Tibial nerve (tissue), 4 donors: Measurements from ENCODE around the gene MCRS1. TPM values are rescaled to one million over a fixed set of nuclear protein-coding genes. Genes with fewer than 3 reads are reported as not detected.
A peak's percentile ranks its signal among the peaks of the same experiment; 100 is the strongest.

Experiments
- DNase-seq, 2 donors: peaks; one replicate each; pipeline ENCODE4 v3.0.0-alpha.2; 2019; ENCODE audit warnings: low spot score in 2 of 2
- H3K27ac ChIP-seq, 4 donors: fragments of 200-600 bp; sonication (generic) in 3 of 4; one replicate each; pipeline ENCODE4 v1.5.1; 2017 to 2019; ENCODE audit warnings: mild to moderate bottlenecking in 1 of 4
- H3K27me3 ChIP-seq, 2 donors: fragments of 200-600 bp; sonication (generic) in 1 of 2; one replicate each; pipeline versions ENCODE4 v1.5.1 to v1.6.0; 2017 to 2019
- H3K36me3 ChIP-seq, 3 donors: fragments of 200-600 bp; sonication (generic); one replicate each; pipeline ENCODE4 v1.5.1; 2018 to 2019
- H3K4me1 ChIP-seq, 4 donors: fragments of 200-600 bp; sonication (generic) in 3 of 4; one replicate each; pipeline ENCODE4 v1.5.1; 2017 to 2019
- H3K4me3 ChIP-seq, 4 donors: fragments of 200-600 bp; sonication (generic) in 3 of 4; one replicate each; pipeline ENCODE4 v1.5.1; 2017 to 2019; ENCODE audit warnings: mild to moderate bottlenecking in 1 of 4, moderate library complexity in 1 of 4
- H3K9me3 ChIP-seq, 4 donors: fragments of 200-600 bp; sonication (generic) in 3 of 4; one replicate each; pipeline ENCODE4 v1.5.1; 2017 to 2019
- EP300 ChIP-seq, 2 donors: sonication (generic); formaldehyde crosslinking; IDR thresholded peaks; one replicate each; pipeline ENCODE4 v1.6.1; 2017; ENCODE audit warnings: antibody characterized with exemption in 2 of 2, mild to moderate bottlenecking in 1 of 2
- POLR2A ChIP-seq, 2 donors: fragments of 450-650 bp; IDR thresholded peaks; one replicate each; pipeline ENCODE4 v1.6.1; 2017; ENCODE audit warnings: antibody characterized with exemption in 2 of 2, mild to moderate bottlenecking in 2 of 2, moderate library complexity in 2 of 2
- WGBS, 2 donors: methylation state at CpG; one replicate each; pipeline ENCODE4 v1.1.5; 2018; 5-methylcytosine and 5-hydroxymethylcytosine counted together
- total RNA-seq, 4 donors: library from RNA; depleted of rRNA; stranded (reverse); fragments of >200 nt; gene quantifications; one replicate each; pipeline ENCODE4 v1.1.0, GENCODE V29; 2016
- TF ChIP-seq, protein P1 (sequence below), 5 experiments: fragments of 200-600 bp in 3 of 5; fragments of 450-650 bp in 2 of 5; sonication (generic) in 3 of 5; IDR thresholded peaks; one replicate each; pipeline ENCODE4 v1.5.1; 2016 to 2019; ENCODE audit warnings: antibody characterized with exemption in 5 of 5, mild to moderate bottlenecking in 3 of 5, moderate library complexity in 2 of 5

MCRS1 gene
- total RNA-seq, 4 donors from 2014 or later = 42.0 to 67.2 (median 64.5) TPM

DNA sequence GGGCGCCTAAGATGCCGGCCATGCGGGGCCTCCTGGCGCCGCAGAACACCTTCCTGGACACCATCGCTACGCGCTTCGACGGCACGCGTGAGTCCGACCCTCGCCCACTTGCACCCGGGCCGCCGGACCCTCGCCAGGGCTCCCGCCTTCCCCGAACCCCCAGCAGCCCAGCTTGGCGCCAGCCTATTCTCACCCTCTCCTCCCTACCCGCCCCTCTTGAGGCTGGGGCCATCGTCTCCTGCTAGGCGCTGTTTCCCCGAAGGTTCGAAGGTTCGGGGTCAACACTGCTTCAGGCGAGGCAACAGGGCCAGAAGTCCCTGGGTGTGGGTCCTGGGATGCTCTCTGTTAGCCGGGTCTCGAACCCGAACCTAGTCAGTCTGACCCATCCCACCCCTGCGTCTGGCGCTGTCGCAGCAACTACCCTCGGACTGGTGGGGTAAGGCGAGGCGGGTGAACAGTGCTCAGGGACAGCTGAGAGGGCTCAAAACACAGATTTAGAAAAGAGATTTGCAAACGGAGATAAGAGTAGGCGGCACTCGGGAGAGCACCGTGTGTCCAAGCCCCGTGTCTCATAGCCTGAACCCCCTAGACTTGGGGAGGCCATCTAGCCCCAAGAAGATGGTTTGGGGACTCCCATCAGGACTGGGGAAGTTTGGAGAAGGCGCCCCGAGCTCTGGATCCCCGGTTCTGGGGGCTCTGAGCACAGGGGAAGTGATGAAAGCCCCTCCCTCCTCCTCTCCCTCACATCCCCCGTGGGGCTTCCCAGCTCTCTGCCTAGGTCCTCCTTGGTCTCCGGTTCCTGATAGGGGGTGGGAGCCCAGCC is 28.3 kb downstream of the MCRS1 start:
- H3K4me1 ChIP-seq = peaks cover 0 to 30% (median 13%) of the 10 kb centered on the region in 4 donors
- no peak for DNase-seq
- H3K36me3 ChIP-seq = no peaks in the 10 kb centered on the region
- TF ChIP-seq, protein P1, sequence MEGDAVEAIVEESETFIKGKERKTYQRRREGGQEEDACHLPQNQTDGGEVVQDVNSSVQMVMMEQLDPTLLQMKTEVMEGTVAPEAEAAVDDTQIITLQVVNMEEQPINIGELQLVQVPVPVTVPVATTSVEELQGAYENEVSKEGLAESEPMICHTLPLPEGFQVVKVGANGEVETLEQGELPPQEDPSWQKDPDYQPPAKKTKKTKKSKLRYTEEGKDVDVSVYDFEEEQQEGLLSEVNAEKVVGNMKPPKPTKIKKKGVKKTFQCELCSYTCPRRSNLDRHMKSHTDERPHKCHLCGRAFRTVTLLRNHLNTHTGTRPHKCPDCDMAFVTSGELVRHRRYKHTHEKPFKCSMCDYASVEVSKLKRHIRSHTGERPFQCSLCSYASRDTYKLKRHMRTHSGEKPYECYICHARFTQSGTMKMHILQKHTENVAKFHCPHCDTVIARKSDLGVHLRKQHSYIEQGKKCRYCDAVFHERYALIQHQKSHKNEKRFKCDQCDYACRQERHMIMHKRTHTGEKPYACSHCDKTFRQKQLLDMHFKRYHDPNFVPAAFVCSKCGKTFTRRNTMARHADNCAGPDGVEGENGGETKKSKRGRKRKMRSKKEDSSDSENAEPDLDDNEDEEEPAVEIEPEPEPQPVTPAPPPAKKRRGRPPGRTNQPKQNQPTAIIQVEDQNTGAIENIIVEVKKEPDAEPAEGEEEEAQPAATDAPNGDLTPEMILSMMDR (IDR thresholded peaks at IDR 0.05) = no peak
- TF ChIP-seq POLR2A (IDR thresholded peaks at IDR 0.05) (no peak), EP300 (IDR thresholded peaks at IDR 0.05) (no peak)
- peak overlapping the region in 1 of 4 donors; percentile 56 for H3K4me3 ChIP-seq
- no peak overlapping the region for H3K27ac ChIP-seq
- H3K27me3 ChIP-seq = peaks cover 2 to 66% of the 10 kb centered on the region in 2 donors
- 16 to 17% methylated on average over 27 to 46 of the region's 47 CpGs for WGBS, 2 donors
- no peaks in the 10 kb centered on the region for H3K9me3 ChIP-seq

DNA sequence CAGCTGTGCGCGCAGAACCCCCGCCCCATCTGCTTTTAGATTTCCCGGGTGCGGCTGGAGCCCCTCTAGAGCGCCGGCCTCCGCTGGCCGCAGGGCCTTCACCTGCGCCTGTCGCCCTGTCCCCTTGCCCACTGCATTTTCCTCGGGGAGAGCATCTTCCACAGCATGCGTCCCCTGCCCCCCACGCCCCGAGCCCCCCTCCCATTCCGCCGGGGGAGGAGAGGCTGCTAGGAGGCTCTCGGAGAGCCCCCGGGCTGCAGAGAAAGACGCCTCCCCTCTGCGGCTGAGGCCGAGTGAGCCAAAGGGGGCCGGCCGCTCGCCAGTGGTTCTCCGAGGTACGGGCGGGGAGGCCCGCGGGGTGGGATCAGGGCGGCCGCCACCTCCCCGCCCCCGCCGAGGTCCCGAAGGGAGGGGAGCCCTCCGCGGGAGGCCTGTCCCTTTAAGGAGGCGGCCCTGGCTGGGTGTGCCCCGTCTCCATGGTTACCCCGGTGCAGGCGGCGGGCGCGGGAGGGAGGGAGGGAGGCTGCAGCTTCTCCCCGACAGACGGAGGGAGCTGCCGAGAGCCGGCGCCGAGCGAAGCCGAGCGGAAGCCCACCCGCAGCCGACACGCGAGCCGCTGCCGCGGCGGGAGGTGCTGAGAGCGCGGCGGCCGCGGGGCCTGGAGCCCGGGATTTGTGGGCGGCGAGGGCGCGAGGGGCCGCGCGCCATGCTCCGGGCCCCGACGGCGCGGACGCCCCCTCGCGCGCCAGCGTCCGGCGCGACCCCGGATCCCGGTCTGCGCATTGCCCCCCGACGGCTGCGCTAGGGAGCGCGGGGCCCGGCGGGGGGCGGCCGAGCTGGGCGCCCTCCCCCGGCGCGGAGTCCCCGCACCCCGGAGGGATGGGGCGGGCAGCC is 29.2 kb downstream of the MCRS1 start, which contains the start of gene KCNH3:
Gene KCNH3 (plus strand): TSS at position 521 of the 894 bp plus-strand sequence. CDS start 387 bp downstream, outside the sequence.
- WGBS, 2 donors = 1% methylated on average over 29 to 38 of the region's 107 CpGs
- Histone ChIP-seq H3K27me3 (peaks cover 2 to 57% of the 10 kb centered on the region in 2 donors), H3K4me1 (peaks cover 0 to 30% (median 13%) of the 10 kb centered on the region in 4 donors), H3K4me3 (peak within 1 kb of the TSS; percentile 21 to 56 (median 48)), H3K36me3 (no peaks in the 10 kb centered on the region), H3K9me3 (no peaks in the 10 kb centered on the region), H3K27ac (no peak within 1 kb of the TSS)
- TF ChIP-seq EP300 (IDR thresholded peaks at IDR 0.05) (no peak), POLR2A (IDR thresholded peaks at IDR 0.05) (no peak)
- TF ChIP-seq, protein P1 (IDR thresholded peaks at IDR 0.05) = no peak
- peak; percentile 48 to 60 for DNase-seq

DNA sequence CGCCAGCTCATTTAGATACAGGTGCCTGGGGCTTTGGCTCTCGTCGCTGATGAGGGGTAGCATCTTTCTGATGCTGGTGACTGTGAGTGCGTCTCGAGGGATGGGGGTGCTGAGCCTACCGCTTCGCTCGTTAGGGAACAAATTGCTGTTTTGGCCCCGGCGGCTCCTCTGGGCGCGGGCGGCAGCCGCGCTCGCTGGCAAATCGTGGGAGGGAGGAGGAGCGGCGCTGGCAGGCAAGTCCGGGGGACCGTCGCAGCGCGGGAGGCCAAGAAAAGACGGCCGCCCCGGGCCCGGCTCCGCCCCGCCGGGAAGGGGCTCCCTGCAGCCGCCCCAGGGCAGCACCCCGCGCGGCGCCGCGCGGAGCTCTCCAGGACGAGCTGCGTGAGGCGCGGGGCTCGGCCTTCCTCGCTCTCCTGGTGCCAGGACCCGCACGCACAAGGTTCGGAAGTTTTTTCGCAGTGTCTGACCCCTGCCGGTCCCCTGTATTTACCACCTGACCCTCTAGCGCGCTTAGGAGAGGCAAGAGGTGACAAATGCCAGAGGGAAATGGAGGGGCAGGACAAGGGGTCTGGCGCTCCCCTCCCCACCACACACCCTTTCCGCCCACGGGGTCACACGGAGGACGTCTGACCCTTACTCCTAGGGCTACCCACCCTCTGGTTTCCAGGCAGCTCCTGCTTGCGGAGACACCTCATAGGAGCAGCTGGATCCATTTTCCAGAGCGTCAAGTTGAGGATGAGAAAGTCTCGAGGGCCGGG is 30.0 kb downstream of the MCRS1 start:
- DNase-seq = no peak
- peaks cover 2 to 49% of the 10 kb centered on the region in 2 donors for H3K27me3 ChIP-seq

DNA sequence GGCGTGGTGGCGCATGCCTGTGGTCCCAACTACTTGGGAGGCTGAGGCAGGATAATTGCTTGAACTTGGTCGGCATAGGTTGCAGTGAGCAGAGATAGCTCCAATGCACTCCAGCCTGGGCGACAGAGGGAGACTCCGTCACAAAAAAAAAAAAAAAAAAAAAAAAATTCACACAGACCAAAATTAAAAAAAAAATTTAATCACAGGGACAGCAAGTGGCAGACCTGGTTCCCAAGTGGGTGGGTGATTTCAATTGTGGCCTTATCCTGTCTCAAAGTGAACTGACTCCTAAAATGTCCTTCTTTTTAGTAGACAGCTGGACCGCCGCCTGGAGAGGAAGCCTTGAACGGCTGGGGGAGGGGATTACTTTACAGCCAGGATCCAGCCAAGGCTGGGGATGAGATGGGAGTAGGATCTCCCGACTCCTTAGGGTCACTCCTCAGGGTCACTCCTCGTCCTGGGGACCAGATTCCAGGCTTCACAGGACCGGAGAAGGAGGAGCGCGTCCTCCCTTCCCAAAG is 30.7 kb downstream of the MCRS1 start:
- H3K4me1 ChIP-seq = peaks cover 0 to 30% (median 13%) of the 10 kb centered on the region in 4 donors
- no peak overlapping the region for H3K27ac ChIP-seq
- H3K27me3 ChIP-seq = peaks cover 2 to 45% of the 10 kb centered on the region in 2 donors
- peak overlapping the region in 2 of 4 donors; percentile 56 for H3K4me3 ChIP-seq
- DNase-seq = no peak
- TF ChIP-seq POLR2A (IDR thresholded peaks at IDR 0.05) = no peak
- TF ChIP-seq EP300 (IDR thresholded peaks at IDR 0.05) = no peak
- TF ChIP-seq, protein P1 (IDR thresholded peaks at IDR 0.05) = no peak
- H3K9me3 ChIP-seq = no peaks in the 10 kb centered on the region
- H3K36me3 ChIP-seq = no peaks in the 10 kb centered on the region
- WGBS, 2 donors = 24 to 30% methylated on average over 13 of the region's 13 CpGs

More for the DNA sequence above, 30.0 kb downstream of the MCRS1 start:
- H3K27ac ChIP-seq = no peak overlapping the region
- no peaks in the 10 kb centered on the region for H3K36me3 ChIP-seq
- H3K9me3 ChIP-seq = no peaks in the 10 kb centered on the region
- 0% methylated on average over 19 to 33 of the region's 61 CpGs for WGBS, 2 donors
- peak overlapping the region; percentile 21 to 56 (median 48) for H3K4me3 ChIP-seq
- TF ChIP-seq, protein P1 (IDR thresholded peaks at IDR 0.05) = no peak
- TF ChIP-seq EP300 (IDR thresholded peaks at IDR 0.05) = no peak
- TF ChIP-seq POLR2A (IDR thresholded peaks at IDR 0.05) = no peak
- peaks cover 0 to 30% (median 13%) of the 10 kb centered on the region in 4 donors for H3K4me1 ChIP-seq
